HG02678 (cell line): Measurements from ENCODE around the gene SLC22A8.
"Not testable (repeated sequence)": the region's sequence is repeated elsewhere in the genome, so short reads cannot be mapped to it uniquely, and the experiment has no call there.

ENCODE experiments used
- ATAC-seq: cut with Tn5 transposase; IDR thresholded peaks from one replicate; pipeline ENCODE4 v1.9.1; 2021; ENCODE audit warnings: mild to moderate bottlenecking, moderate library complexity; ENCODE audit not compliant: unreplicated experiment

Gene SLC22A8

GRCh38 chr11:62994775-62995174, 20.9 kb downstream of the SLC22A8 start:
- no peak for ATAC-seq

GRCh38 chr11:62988276-62988675, 27.4 kb downstream of the SLC22A8 start:
- ATAC-seq: no peak

DNA sequence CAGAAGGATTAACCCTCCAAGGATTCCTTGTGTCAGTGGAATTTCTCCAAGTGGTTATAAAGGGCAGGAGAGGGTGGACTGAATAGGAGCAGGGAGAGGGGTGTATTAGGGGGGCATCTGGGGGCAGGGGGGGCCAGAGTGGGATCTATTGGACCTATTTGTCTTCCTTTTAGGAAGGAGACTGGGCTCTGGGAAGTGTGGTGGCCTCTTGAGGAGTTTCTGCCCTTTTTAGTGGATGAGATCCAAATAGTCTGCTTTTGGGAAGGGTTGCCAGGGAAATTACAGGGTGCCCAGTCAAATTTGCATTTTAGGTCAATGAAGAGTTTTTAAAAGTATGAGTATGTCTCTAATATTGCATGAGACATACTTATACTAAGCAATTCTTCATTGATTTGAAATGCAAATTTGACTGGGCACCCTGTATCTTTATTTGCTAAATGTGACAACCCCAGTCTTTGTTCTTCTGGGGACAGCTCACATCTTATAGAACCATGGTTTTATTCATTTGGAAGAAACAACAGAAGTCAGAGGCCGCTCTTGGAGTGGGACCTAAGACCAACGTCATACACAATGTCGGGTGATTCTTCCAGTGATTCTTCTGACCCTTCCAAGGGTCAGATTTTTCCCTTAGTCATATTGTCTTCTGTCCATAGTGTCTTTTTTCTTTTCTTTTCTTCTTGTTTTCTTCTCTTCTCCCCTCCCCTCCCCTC, 30.4 kb downstream of the SLC22A8 start:
- no peak for ATAC-seq

DNA sequence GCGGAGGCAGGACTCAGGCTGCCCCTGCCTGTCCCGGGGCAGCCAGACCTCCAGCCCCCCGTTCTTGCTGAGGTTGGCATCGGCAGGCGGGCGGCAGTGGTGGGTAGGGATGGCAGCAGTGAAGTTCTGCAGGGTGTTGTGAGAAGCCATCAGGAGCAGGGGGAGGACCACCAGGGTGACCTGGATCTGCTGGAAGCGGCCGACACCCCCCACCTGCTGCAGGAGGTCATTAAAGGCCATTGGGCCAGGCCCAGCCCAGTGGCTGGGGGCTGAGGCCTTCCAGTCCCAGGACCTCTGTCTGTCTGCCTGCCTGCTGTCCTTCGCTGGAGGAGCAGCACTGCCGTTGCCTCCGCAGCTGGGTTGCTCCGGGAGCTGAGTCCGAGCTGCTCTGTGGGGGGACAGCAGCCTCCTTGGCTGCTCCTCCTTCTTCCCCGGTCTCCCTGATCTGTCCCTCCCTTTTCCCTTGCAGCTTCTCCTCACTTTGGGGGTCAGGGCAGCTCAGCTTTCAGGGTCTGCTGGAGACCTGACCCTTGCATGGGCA, 31.1 kb downstream of the SLC22A8 start, which contains the start of gene SLC22A6:
Gene SLC22A6, minus strand, starts transcription at position 517 of the 541 bp plus-strand sequence. Its CDS starts 277 bp downstream, at position 240.
- no peak for ATAC-seq

DNA sequence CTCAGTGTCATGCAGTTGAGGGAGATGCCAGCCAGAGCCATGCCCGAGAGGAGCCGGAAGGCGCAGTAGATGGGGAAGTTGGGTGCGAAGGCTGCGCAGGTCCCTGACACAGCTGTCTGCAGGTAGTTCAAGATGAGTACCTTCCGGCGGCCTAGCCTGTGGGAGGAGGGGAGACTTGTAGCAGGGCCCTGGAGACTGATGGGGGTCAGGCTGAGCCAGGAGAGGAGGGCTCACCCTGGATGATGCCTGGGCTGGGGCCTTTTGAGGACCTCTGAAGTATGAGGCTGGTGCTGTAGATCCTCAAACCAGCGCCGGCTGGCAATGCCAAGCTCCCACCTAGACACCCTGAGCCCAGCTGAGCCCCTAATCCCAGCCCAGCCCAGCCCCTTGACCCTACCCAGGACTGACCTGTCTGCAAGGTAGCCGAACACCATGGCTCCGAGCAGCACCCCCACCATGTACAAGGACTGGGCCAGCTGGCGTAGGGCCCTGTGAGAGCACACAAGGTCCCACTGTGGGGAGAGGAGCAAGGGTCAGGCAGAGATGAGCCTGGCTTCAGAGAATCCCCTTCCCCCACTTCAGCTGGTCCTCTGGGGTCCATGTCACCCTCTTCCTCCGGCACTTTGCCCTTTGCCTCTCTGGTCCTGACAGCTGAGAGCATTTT, 32.0 kb downstream of the SLC22A8 start:
- ATAC-seq: no peak

- no peak for ATAC-seq
Measured at GRCh38 chr11:62981743-62982142, 33.9 kb downstream of the SLC22A8 start.

DNA sequence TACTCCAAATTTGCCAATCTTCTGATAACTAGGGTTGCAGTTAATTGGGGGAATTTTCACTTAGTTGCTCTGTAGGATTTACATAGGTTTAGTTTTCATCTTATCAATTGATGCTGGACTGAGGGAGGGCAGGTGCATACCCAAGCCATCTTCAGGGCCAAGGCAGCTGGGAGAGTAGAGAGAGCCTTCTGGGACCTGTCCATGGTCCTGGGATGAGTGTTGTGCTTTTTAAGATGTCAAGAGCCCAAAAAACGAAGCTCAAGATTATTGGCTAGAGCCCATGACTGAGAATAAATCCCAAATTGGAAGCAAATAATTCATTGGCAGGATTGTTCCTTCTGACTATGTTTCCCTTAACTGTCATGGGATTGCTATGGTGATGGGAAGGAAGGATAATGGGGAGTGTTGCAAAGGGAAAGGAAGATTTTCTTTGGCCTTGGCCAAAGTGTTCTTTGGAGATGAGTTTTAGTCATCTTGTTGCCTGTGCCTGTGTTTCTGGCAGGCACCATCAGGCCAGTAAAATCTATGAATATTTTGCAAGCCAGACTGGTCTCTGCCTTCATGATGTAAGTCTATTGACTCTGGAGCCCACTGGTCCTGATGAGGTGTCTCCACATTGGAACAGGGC, 35.4 kb downstream of the SLC22A8 start:
- no peak for ATAC-seq

GRCh38 chr11:62976109-62976508, 39.5 kb downstream of the SLC22A8 start:
- ATAC-seq: no peak

- no peak for ATAC-seq
Measured at GRCh38 chr11:62974848-62975522, 40.7 kb downstream of the SLC22A8 start.

DNA sequence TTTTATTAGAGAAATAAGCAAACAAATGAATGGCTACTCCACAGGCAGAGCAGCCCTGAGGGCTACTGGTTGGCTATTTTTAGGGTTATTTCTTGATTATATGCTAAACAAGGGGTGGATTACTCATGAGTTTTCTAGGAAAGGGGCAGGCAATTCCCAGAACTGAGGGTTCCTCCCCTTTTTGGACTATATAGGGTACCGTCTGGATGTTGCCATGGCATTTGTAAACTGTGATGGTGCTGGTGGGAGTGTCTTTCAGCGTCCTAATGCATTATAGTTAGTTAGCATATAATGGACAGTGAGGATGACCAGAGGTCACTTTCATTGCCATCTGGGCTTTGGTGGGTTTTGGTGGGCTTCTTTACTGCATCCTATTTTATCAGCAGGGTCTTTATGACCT, 50.1 kb downstream of the SLC22A8 start:
- no peak for ATAC-seq

GRCh38 chr11:62962391-62962790, 53.2 kb downstream of the SLC22A8 start:
- ATAC-seq: no peak

GRCh38 chr11:62961017-62961570, 54.5 kb downstream of the SLC22A8 start:
- no peak for ATAC-seq

DNA sequence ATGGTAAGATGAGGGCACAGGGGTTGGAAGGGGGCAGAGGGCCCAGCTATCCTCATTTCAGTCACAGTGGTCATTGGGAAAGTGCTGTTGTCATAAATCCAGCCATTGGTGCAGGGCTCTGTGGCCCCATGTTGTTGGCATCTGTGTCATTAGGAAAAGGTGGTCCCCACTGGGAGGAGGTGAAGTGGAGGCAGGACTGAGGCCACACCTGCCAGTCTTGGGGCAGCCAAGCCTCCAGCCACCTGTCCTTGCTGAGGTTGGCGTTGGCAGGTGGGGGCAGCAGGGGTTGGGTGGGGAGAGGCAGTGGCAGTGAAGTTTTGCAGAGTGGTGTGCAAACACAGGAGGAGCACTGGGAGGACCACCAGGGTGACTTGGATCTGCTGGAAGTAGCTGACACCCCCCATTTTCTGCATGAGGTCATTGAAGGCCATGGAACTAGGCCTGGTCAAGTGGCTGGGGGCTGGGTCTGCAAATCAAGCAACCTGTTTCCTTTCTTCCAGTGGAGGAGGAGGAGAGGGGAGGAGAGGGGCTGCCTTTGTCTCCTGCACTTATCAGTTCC, 56.1 kb downstream of the SLC22A8 start:
- ATAC-seq: no peak

DNA sequence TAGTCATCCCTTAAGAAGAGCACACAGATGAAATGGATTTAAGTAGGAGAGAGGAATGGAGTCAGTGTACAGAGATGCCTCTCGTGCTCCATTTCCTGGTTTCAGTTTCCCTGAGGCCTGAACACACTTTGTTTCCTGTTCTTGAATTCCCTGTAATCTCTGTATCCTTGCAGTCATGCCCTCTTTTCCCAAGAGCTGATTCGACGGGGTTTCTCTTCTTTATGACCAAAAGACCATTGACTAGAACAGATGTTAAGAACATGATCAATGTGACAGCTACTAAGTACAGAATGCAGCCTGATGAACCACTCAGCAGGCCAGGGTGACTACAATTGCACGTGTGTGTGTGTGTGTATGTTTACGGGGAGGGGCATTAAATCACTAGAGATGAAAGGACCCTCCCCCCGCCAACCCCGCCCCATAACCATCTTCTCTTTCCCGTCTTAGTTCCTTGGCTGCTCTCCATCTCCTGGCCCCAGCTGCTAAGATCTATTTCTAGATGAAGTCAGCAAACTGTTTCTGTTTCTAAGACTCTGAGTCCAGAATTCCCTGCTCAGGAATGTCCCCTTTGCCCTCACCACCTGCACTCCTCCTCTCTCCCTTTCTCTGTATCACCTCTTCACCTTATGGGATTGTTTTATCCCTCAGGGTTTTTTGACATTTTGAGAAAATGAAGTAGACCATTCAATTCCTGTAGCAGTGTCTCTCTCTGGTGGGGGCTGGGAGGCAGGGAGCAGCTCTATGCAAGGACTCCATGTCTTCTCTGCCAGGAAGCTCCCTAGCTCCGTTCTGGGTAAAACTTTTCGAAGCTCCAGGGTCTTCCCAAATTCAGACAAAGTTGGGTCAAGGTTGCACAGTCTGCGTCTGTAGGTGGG, 56.9 kb downstream of the SLC22A8 start:
- no peak for ATAC-seq

GRCh38 chr11:62957147-62957546, 58.5 kb downstream of the SLC22A8 start:
- no peak for ATAC-seq

DNA sequence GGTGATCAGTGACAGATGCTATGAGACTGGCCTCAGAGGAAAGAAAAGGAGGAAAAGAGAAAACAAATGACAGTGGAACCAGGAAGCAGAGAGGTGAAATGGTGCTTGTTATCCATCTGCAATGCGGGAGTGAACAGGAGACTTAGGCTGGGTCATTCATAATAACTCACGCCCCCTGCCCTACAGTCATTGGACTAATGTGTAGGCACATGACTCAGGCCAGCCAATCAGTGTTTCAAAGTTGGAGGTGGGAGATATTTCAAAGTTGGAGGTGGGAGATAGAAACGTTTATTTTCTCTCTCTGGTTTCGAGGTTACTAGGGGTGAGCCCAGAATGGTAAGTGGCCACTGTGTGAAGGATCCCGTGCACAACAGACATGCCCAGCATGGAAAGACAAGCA, 61.2 kb downstream of the SLC22A8 start:
- no peak for ATAC-seq

GRCh38 chr11:62953811-62954210, 61.8 kb downstream of the SLC22A8 start:
- no peak for ATAC-seq

- no peak for ATAC-seq
Measured at GRCh38 chr11:62948765-62949320, 66.8 kb downstream of the SLC22A8 start.

DNA sequence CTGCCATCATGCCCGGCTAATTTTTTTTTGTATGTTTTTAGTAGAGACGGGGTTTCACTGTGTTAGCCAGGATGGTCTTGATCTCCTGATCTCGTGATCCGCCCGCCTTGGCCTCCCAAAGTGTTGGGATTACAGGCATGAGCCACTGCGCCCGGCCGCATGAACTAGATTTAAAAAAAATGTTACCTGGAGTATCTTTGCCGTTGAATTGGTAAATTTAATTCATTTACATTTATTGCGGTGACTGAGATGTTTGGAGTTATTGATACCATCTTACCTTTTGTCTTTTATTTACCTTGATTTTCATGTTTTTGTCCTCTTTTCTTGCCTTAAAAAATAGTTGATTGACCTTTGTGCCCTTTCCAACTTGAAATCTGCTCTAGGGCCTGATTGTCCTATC, 70.1 kb downstream of the SLC22A8 start:
- not testable (repeated sequence) for ATAC-seq
